Tibial artery (tissue), 4 donors: ENCODE results near the gene ITGBL1.
A peak's percentile ranks its signal among the peaks of the same experiment; 100 is the strongest.

Experiments
- DNase-seq, 2 donors: peaks; one replicate each; pipeline ENCODE4 v3.0.0-alpha.2; 2019
- H3K27ac ChIP-seq, 2 donors: fragments of 200-600 bp; sonication (generic) in 1 of 2; 1 replicate in 1 of 2; 2 replicates in 1 of 2; pipeline ENCODE4 v1.5.1; 2018 to 2019; ENCODE audit warnings: mild to moderate bottlenecking in 1 of 2
- H3K27me3 ChIP-seq, 2 donors: fragments of 200-600 bp; sonication (generic) in 1 of 2; one replicate each; pipeline versions ENCODE4 v1.5.1 to v1.6.0; 2016 to 2019
- H3K36me3 ChIP-seq, 3 donors: fragments of 200-600 bp; sonication (generic) in 2 of 3; one replicate each; pipeline ENCODE4 v1.5.1; 2016 to 2019; ENCODE audit warnings: mild to moderate bottlenecking in 2 of 3
- H3K4me1 ChIP-seq, 4 donors: fragments of 200-600 bp; sonication (generic) in 2 of 4; 1 replicate in 3 of 4; 2 replicates in 1 of 4; pipeline ENCODE4 v1.5.1; 2016 to 2019
- H3K4me3 ChIP-seq, 2 donors: fragments of 200-600 bp; sonication (generic) in 1 of 2; 1 replicate in 1 of 2; 2 replicates in 1 of 2; pipeline ENCODE4 v1.5.1; 2018 to 2019; ENCODE audit warnings: mild to moderate bottlenecking in 2 of 2
- H3K9me3 ChIP-seq, 3 donors: fragments of 200-600 bp; sonication (generic) in 1 of 3; one replicate each; pipeline ENCODE4 v1.5.1; 2016 to 2019
- intact Hi-C: fragments of 100-400 bp; cut with DNase I; formaldehyde crosslinking; loops from one replicate; pipeline ENCODE4 v1.15.0; 2023; ENCODE audit warnings: low total_unique reads
- TF ChIP-seq, protein P1 (sequence below), 2 experiments: fragments of 200-600 bp in 1 of 2; fragments of 450-650 bp in 1 of 2; IDR thresholded peaks; one replicate each; pipeline ENCODE4 v1.5.1; 2017 to 2019; ENCODE audit warnings: antibody characterized with exemption in 2 of 2, mild to moderate bottlenecking in 1 of 2, moderate library complexity in 1 of 2

ITGBL1 gene

DNA sequence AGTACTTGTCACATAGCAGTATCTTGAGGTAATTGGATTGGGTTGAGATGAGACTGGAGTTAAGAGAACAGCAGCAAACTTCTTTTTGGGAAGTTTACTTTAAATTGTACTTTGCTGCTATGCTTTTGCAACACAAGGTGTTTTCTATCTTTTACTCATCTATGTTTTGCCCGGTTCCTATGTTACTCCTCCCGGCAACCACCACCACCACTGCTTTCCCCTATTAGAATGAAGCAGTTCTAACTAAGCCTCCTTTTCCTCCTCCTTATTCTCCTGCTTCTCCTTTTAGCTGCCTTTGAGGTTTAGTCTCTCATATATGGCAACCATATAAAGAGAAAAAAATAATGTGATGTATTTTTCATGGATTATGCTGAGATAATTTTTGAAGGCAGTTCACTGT, 233.5 kb downstream of the ITGBL1 start:
- TF ChIP-seq, protein P1, sequence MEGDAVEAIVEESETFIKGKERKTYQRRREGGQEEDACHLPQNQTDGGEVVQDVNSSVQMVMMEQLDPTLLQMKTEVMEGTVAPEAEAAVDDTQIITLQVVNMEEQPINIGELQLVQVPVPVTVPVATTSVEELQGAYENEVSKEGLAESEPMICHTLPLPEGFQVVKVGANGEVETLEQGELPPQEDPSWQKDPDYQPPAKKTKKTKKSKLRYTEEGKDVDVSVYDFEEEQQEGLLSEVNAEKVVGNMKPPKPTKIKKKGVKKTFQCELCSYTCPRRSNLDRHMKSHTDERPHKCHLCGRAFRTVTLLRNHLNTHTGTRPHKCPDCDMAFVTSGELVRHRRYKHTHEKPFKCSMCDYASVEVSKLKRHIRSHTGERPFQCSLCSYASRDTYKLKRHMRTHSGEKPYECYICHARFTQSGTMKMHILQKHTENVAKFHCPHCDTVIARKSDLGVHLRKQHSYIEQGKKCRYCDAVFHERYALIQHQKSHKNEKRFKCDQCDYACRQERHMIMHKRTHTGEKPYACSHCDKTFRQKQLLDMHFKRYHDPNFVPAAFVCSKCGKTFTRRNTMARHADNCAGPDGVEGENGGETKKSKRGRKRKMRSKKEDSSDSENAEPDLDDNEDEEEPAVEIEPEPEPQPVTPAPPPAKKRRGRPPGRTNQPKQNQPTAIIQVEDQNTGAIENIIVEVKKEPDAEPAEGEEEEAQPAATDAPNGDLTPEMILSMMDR (IDR thresholded peaks at IDR 0.05): no peak
- Histone ChIP-seq H3K27me3 (no peaks in the 10 kb centered on the region), H3K27ac (no peak overlapping the region), H3K4me3 (no peak overlapping the region), H3K9me3 (no peaks in the 10 kb centered on the region), H3K4me1 (peaks cover 0 to 16% (median 2%) of the 10 kb centered on the region in 4 donors), H3K36me3 (no peaks in the 10 kb centered on the region)
- no peak for DNase-seq
- intact Hi-C loops: no loop called here

DNA sequence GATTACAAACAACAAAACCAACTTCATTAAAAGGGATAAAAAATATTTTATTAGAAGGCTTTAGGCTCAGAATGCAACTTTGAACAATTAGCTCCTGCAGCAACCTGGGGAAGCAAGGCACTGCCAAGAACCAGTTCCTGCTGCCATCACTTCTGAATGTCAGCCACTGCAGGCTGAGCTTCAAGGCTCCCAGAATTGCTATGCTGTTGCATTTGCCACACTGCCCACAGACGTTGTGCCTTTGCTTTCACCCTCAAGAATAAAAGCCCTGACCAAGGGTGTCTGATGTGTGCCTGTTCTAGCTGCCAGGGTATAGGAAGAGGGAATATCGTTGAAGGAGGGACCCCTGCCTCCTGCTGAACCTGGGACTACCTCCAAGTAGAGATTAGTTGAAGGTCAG, 238.4 kb downstream of the ITGBL1 start:
- intact Hi-C loops: no loop called here
- Histone ChIP-seq H3K27ac (no peak overlapping the region), H3K36me3 (peaks cover 0 to 4% (median 0%) of the 10 kb centered on the region in 3 donors), H3K9me3 (no peaks in the 10 kb centered on the region), H3K4me3 (no peak overlapping the region), H3K27me3 (no peaks in the 10 kb centered on the region), H3K4me1 (no peaks in the 10 kb centered on the region)
- TF ChIP-seq, protein P1 (IDR thresholded peaks at IDR 0.05): no peak
- no peak for DNase-seq

DNA sequence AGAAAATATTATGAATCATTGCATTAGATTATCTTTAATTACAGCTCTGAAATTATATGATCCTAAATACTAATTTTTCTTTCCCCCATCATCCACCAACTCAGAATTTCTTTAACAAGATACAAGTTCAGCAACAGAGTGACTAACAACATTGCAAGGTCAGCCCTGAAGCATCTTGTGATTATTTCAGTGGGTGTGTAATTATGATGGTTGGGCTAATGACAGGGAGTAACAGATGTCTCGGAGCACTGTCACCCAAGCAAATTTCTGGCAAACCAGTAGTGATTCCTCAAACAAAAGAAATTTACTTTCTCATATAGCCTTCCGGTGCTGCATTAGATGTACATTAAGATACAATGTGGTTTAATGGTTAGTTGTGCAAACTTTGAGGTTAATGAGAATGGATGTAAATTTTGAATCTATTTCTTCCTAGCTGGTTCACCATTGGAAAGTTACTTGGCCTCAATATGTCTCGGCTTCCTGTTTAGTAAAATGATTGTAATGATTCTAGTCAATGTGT, 238.9 kb downstream of the ITGBL1 start:
- TF ChIP-seq, protein P1 (IDR thresholded peaks at IDR 0.05): no peak
- Histone ChIP-seq H3K9me3 (no peaks in the 10 kb centered on the region), H3K36me3 (peaks cover 0 to 4% (median 0%) of the 10 kb centered on the region in 3 donors), H3K4me3 (no peak overlapping the region), H3K27ac (no peak overlapping the region), H3K4me1 (no peaks in the 10 kb centered on the region), H3K27me3 (no peaks in the 10 kb centered on the region)
- no peak for DNase-seq
- intact Hi-C loops: no loop called here

DNA sequence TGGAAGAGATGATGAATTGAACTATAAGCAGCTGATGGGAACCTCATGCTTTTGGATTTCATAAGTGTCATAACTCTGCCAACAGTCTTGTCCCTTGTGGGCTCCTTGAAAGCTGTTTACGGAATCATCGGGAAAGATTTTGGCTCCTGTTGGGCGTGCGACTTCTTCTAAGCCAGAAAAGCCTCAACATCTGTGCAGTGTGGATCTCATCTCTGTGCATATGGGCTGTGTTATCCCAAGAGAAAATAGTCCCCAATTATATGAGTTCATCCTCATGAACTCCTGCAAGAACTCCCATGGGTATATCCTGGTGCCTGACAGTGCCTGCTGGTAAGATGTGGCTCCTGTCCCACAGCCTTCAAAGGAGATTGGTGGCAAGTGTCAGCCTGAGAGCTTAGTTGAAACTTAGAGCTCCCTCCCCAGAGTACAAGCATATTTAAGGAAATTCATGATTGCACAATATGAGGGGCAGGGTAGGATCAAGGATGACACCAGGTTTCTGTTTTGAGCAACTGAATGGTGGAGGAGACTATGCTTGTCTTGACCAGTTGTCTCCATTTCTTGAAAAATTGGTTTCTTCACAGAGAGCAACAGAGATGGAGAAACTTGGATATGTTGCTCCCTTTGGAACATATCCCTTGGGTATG, 243.5 kb downstream of the ITGBL1 start:
- Histone ChIP-seq H3K4me3 (no peak overlapping the region), H3K27ac (peak overlapping the region in 1 of 2 donors; percentile 49), H3K9me3 (no peaks in the 10 kb centered on the region), H3K27me3 (no peaks in the 10 kb centered on the region), H3K4me1 (peaks cover 0 to 24% (median 4%) of the 10 kb centered on the region in 4 donors), H3K36me3 (peaks cover 0 to 4% (median 0%) of the 10 kb centered on the region in 3 donors)
- TF ChIP-seq, protein P1 (IDR thresholded peaks at IDR 0.05): no peak
- intact Hi-C loops: no loop called here
- peak; percentile 50 to 71 for DNase-seq

DNA sequence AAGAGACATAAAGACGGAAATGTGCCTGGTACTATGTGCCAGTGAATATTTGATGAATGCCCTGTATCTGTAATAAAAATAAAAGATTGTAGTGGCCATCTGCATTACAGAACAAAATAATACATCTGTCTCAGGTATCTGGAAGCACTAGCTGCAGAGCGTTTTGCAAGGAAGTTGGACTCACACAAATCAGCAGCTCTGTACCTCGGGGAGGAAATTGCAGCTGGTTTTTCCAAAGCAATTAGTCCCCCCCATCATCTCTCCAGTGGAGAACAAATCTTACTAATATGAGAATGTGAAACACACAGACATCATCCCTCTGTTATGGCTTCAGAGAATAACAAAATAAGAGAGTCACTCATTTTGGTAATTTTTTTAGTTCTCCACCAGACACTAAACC, 245.3 kb downstream of the ITGBL1 start:
- H3K9me3 ChIP-seq: no peaks in the 10 kb centered on the region
- DNase-seq: no peak
- peaks cover 0 to 4% (median 0%) of the 10 kb centered on the region in 3 donors for H3K36me3 ChIP-seq
- TF ChIP-seq, protein P1 (IDR thresholded peaks at IDR 0.05): no peak
- H3K27me3 ChIP-seq: no peaks in the 10 kb centered on the region
- peaks cover 0 to 28% (median 4%) of the 10 kb centered on the region in 4 donors for H3K4me1 ChIP-seq
- H3K27ac ChIP-seq: no peak overlapping the region
- no peak overlapping the region for H3K4me3 ChIP-seq
- intact Hi-C loops: no loop called here
